ENCODE results near the gene TMCC2.

The TMCC2 gene

GRCh38 chr1:205316161-205316566, 88.4 kb downstream of the TMCC2 start:
- DNase-seq (ENCODE audit: low read depth in 1 of 2, low spot score in 1 of 2): no peak
- TF ChIP-seq SPI1 (IDR thresholded peaks at IDR 0.05; ENCODE audit: borderline replicate concordance, low read depth) (no peak), REST (IDR thresholded peaks at IDR 0.05; ENCODE audit: insufficient replicate concordance, low read depth) (no peak), GABPA (IDR thresholded peaks at IDR 0.05; ENCODE audit: low read depth) (no peak), POLR2AphosphoS5 (IDR thresholded peaks at IDR 0.05; ENCODE audit: low read depth) (no peak)
- TF ChIP-seq, protein P1, sequence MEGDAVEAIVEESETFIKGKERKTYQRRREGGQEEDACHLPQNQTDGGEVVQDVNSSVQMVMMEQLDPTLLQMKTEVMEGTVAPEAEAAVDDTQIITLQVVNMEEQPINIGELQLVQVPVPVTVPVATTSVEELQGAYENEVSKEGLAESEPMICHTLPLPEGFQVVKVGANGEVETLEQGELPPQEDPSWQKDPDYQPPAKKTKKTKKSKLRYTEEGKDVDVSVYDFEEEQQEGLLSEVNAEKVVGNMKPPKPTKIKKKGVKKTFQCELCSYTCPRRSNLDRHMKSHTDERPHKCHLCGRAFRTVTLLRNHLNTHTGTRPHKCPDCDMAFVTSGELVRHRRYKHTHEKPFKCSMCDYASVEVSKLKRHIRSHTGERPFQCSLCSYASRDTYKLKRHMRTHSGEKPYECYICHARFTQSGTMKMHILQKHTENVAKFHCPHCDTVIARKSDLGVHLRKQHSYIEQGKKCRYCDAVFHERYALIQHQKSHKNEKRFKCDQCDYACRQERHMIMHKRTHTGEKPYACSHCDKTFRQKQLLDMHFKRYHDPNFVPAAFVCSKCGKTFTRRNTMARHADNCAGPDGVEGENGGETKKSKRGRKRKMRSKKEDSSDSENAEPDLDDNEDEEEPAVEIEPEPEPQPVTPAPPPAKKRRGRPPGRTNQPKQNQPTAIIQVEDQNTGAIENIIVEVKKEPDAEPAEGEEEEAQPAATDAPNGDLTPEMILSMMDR (IDR thresholded peaks at IDR 0.05; ENCODE audit: insufficient read depth, low read length): no peak
- H3K27me3 ChIP-seq (ENCODE audit: insufficient read depth, poor library complexity, severe bottlenecking): no peaks in the 10 kb centered on the region
- H3K27ac ChIP-seq (replicated peaks): no peak overlapping the region
- no peak overlapping the region for H3K4me3 ChIP-seq (replicated peaks; ENCODE audit: insufficient read depth, low read length)

DNA sequence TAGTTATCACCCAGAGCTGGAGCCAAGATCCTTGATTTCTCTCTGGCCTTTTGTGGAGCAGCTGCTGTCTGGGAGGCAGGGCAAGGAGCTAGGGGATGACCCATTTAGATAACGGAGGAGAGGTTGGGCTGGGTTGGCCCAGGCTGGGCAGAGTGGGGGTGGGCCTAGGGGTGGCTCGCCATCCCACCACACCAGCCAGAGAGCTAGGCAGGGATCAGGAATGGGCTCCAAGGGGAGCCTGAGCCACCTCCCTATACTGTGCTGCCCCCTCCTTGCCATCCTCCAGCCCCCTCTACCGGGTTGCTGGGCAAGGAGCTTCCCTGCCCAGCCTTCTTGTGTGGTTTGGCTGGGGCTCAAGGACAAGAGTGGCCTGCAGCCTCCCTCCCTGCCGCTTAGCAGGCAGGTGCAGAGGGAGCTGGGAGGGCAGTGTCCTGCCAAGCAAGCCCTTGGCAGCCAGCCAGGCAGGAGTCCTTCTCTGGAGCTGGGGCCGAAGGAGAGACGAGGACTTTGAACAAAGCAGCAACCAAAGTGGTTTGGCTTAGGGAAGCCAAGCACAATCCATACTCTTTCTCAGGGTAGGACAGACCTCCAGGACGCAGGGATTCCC, 89.7 kb downstream of the TMCC2 start:
- H3K4me3 ChIP-seq (replicated peaks; ENCODE audit: insufficient read depth, low read length): no peak overlapping the region
- DNase-seq (ENCODE audit: low read depth in 1 of 2, low spot score in 1 of 2): no peak
- H3K27me3 ChIP-seq (ENCODE audit: insufficient read depth, poor library complexity, severe bottlenecking): peaks cover 11% of the 10 kb centered on the region
- H3K27ac ChIP-seq (replicated peaks): no peak overlapping the region
- TF ChIP-seq SPI1 (IDR thresholded peaks at IDR 0.05; ENCODE audit: borderline replicate concordance, low read depth) (no peak), REST (IDR thresholded peaks at IDR 0.05; ENCODE audit: insufficient replicate concordance, low read depth) (no peak)

DNA sequence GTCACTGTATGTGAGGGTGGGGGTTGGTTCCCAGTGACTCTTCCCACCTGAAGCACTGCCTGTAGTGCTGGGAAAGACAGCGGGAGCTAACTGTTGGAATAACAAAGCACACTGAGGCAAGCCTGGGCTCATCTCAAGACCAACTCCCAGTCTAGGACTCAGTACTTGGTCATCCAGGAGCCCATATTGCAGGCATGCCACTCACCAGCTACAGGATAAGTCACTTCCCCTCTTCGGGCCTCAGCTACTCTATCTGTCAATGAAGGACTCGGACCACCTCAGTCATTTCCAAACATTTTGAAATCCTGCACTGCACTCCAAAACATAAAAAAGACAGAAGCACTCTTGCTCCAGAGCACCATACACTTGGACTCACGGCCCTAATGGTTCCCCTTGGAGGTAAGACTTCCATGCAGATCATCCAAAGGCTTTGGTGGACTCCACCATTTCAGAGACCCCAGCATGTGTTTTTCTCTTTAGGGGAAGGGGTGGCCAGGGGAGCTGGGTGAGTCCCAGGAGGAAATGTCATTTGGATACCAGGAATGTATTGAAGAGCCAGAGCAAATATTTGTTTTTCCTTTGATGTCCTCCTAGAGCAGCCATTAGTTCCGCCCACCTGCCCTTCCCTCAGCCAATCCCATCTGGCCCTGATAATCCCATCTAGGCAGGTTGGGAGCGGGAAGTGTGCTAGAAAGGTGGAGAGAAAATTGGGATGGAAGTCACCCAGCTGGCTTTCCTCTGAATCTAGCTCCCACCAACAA, 90.7 kb downstream of the TMCC2 start:
- H3K27ac ChIP-seq (replicated peaks): no peak overlapping the region
- peaks cover 16% of the 10 kb centered on the region for H3K27me3 ChIP-seq (ENCODE audit: insufficient read depth, poor library complexity, severe bottlenecking)
- DNase-seq (ENCODE audit: low read depth in 1 of 2, low spot score in 1 of 2): no peak

More for the DNA sequence above, 90.7 kb downstream of the TMCC2 start:
- TF ChIP-seq GABPA (IDR thresholded peaks at IDR 0.05; ENCODE audit: low read depth): no peak
- no peak for TF ChIP-seq POLR2AphosphoS5 (IDR thresholded peaks at IDR 0.05; ENCODE audit: low read depth)
- TF ChIP-seq REST (IDR thresholded peaks at IDR 0.05; ENCODE audit: insufficient replicate concordance, low read depth): no peak
- TF ChIP-seq, protein P1 (IDR thresholded peaks at IDR 0.05; ENCODE audit: insufficient read depth, low read length): no peak
- TF ChIP-seq SPI1 (IDR thresholded peaks at IDR 0.05; ENCODE audit: borderline replicate concordance, low read depth): no peak; the same call in 1 of the 2 replicates
- H3K4me3 ChIP-seq (replicated peaks; ENCODE audit: insufficient read depth, low read length): no peak overlapping the region

Data from HL-60 (cell line).